HAP-1 (cell line): ENCODE measurements around the gene DNAI1.

Experiments used
- DNase-seq, 2 experiments: peaks; one replicate each; pipeline ENCODE4 v3.0.0-alpha.2; 2016 to 2020; ENCODE audit warnings: low spot score in 2 of 2
- H3K27me3 ChIP-seq: fragments of 250-450 bp; sonication (Bioruptor Pico); 2 replicates; pipeline ENCODE4 v1.5.1; 2020; ENCODE audit warnings: low read depth, mild to moderate bottlenecking, moderate library complexity
- H3K36me3 ChIP-seq: fragments of 250-450 bp; sonication (Bioruptor Pico); replicated peaks from 2 replicates; pipeline ENCODE4 v1.5.1; 2020; ENCODE audit warnings: mild to moderate bottlenecking
- H3K4me1 ChIP-seq: fragments of 250-450 bp; sonication (Bioruptor Pico); 2 replicates; pipeline ENCODE4 v1.5.1; 2020; ENCODE audit warnings: mild to moderate bottlenecking
- H3K4me3 ChIP-seq: fragments of 250-450 bp; sonication (Bioruptor Pico); 2 replicates; pipeline ENCODE4 v1.5.1; 2020; ENCODE audit warnings: mild to moderate bottlenecking, moderate library complexity
- H3K9me3 ChIP-seq: fragments of 250-450 bp; sonication (Bioruptor Pico); 2 replicates; pipeline ENCODE4 v1.5.1; 2020; ENCODE audit warnings: mild to moderate bottlenecking, moderate library complexity
- in situ Hi-C: fragments of 300-500 bp; cut with MboI; formaldehyde crosslinking; loops from 3 replicates; pipeline ENCODE4 v1.14.3; 2020; ENCODE audit warnings: low sequenced_read_pairs, inconsistent platforms, mixed read lengths

Gene DNAI1

DNA sequence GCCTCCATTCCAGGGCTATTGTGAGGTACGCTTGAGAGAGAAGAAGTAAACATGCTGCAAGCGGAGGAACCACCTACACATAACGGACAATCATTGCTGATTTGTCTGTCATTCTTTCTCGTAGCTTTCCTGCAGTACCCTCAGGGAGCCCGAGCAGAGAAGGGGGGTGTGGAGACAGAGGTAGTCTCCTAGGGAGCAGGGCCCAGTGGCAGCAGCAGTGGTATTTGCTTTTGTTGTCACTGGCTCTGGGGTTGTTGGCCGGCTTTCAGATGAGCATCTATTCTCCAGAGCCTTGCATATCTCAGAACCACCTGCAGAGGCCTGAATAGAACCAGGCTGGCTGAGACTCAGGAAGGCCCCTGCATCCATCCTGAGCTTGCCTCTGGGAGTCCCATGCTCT, 44.3 kb downstream of the DNAI1 start:
- H3K4me3 ChIP-seq: no peak overlapping the region
- no peaks in the 10 kb centered on the region for H3K4me1 ChIP-seq
- H3K36me3 ChIP-seq: no peaks in the 10 kb centered on the region
- H3K27me3 ChIP-seq: no peaks in the 10 kb centered on the region
- in situ Hi-C loops: no loop called here
- H3K9me3 ChIP-seq: no peaks in the 10 kb centered on the region; the same call in 1 of the 2 replicates
- DNase-seq: no peak

DNA sequence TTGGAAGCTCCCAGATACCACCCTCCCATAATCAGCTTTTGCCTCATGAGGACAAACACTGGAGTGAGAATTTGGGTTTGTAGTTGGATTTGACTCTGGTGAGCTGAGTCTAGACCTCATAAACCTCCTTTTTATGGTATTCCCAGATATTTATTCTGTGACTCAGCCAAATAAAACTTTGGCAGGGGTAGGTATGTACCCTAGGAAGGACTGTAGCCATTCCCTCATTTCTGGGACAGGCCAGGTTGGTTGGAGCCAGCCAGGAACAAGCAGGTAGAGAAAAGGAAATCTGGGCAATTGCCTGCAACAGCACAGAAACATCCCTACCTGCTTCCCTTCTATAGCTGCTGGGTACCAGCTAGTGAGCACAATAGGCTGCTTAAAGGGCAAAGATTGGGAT, 44.8 kb downstream of the DNAI1 start:
- H3K36me3 ChIP-seq: no peaks in the 10 kb centered on the region
- H3K4me1 ChIP-seq: no peaks in the 10 kb centered on the region
- H3K4me3 ChIP-seq: no peak overlapping the region
- DNase-seq: no peak
- H3K27me3 ChIP-seq: no peaks in the 10 kb centered on the region
- in situ Hi-C loops: no loop called here
- no peaks in the 10 kb centered on the region; the same call in 1 of the 2 replicates for H3K9me3 ChIP-seq

- DNase-seq: no peak
- no peaks in the 10 kb centered on the region for H3K4me1 ChIP-seq
- in situ Hi-C loops: no loop called here
- H3K36me3 ChIP-seq: no peaks in the 10 kb centered on the region
- no peaks in the 10 kb centered on the region for H3K27me3 ChIP-seq
- H3K4me3 ChIP-seq: no peak overlapping the region
- no peaks in the 10 kb centered on the region; the same call in 1 of the 2 replicates for H3K9me3 ChIP-seq
These were observed 46.9 kb downstream of the DNAI1 start for GRCh38 chr9:34505370-34506120.

DNA sequence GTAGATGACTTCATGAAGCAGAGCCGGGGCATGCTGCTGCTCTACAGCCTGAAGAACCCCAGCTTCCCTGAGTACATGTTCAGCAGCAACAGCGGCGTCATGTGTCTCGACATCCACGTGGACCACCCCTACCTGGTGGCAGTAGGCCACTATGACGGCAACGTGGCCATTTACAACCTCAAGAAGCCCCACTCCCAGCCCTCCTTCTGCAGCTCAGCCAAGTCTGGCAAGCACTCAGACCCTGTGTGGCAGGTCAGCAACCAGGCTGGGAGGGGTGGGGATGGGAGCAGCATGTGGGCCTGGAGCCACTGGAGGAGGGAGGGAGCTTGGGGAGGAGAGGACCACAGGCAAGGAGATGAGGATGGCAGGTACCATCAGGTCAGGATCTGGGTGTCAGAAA, 48.0 kb downstream of the DNAI1 start:
- DNase-seq: peak in 1 of 2 experiments; percentile 1
- in situ Hi-C loops: no loop called here
- H3K9me3 ChIP-seq: no peaks in the 10 kb centered on the region; the same call in 1 of the 2 replicates
- no peaks in the 10 kb centered on the region for H3K36me3 ChIP-seq
- no peaks in the 10 kb centered on the region for H3K4me1 ChIP-seq
- no peak overlapping the region for H3K4me3 ChIP-seq
- no peaks in the 10 kb centered on the region for H3K27me3 ChIP-seq

DNA sequence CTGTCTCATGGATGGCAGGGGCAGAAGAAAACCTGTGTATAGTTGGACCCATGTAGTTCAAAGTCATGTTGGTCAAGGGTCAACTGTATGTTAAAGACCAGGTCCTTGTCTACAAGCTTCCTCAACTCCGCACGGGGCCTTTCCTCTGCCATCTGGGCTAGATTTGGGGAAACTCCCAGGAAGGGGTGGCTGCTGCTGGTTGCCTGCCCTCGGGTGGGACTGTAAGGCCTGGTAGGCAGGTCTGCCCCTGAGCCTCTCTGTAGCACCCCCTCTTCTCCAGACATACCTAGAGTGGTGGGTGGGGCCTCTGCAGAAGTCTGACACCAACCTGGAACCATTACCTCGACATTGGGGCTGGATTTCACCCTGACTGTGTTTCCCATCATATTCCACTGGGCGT, 49.0 kb downstream of the DNAI1 start:
- no peaks in the 10 kb centered on the region for H3K36me3 ChIP-seq
- no peaks in the 10 kb centered on the region; the same call in 1 of the 2 replicates for H3K9me3 ChIP-seq
- no peak for DNase-seq
- H3K4me3 ChIP-seq: no peak overlapping the region
- in situ Hi-C loops: no loop called here
- no peaks in the 10 kb centered on the region for H3K27me3 ChIP-seq
- no peaks in the 10 kb centered on the region for H3K4me1 ChIP-seq

- Histone ChIP-seq H3K4me1 (peaks cover 2% of the 10 kb centered on the region), H3K36me3 (no peaks in the 10 kb centered on the region), H3K9me3 (no peaks in the 10 kb centered on the region; the same call in 1 of the 2 replicates), H3K27me3 (no peaks in the 10 kb centered on the region), H3K4me3 (no peak overlapping the region)
- in situ Hi-C loops: no loop called here
- peak in 1 of 2 experiments; percentile 1 for DNase-seq
These were observed 49.4 kb downstream of the DNAI1 start for GRCh38 chr9:34507966-34508365.

- Histone ChIP-seq H3K36me3 (no peaks in the 10 kb centered on the region), H3K27me3 (no peaks in the 10 kb centered on the region), H3K4me3 (no peak overlapping the region), H3K4me1 (peaks cover 7% of the 10 kb centered on the region), H3K9me3 (no peaks in the 10 kb centered on the region; the same call in 1 of the 2 replicates)
- DNase-seq: peak in 1 of 2 experiments; percentile 2
- in situ Hi-C loops: no loop called here
These were observed 49.9 kb downstream of the DNAI1 start for GRCh38 chr9:34508463-34508862.

GRCh38 chr9:34508951-34509350, 50.3 kb downstream of the DNAI1 start:
- Histone ChIP-seq H3K36me3 (no peaks in the 10 kb centered on the region), H3K27me3 (no peaks in the 10 kb centered on the region), H3K9me3 (no peaks in the 10 kb centered on the region; the same call in 1 of the 2 replicates), H3K4me1 (peaks cover 11% of the 10 kb centered on the region), H3K4me3 (no peak overlapping the region)
- in situ Hi-C loops: no loop called here
- DNase-seq: no peak

DNA sequence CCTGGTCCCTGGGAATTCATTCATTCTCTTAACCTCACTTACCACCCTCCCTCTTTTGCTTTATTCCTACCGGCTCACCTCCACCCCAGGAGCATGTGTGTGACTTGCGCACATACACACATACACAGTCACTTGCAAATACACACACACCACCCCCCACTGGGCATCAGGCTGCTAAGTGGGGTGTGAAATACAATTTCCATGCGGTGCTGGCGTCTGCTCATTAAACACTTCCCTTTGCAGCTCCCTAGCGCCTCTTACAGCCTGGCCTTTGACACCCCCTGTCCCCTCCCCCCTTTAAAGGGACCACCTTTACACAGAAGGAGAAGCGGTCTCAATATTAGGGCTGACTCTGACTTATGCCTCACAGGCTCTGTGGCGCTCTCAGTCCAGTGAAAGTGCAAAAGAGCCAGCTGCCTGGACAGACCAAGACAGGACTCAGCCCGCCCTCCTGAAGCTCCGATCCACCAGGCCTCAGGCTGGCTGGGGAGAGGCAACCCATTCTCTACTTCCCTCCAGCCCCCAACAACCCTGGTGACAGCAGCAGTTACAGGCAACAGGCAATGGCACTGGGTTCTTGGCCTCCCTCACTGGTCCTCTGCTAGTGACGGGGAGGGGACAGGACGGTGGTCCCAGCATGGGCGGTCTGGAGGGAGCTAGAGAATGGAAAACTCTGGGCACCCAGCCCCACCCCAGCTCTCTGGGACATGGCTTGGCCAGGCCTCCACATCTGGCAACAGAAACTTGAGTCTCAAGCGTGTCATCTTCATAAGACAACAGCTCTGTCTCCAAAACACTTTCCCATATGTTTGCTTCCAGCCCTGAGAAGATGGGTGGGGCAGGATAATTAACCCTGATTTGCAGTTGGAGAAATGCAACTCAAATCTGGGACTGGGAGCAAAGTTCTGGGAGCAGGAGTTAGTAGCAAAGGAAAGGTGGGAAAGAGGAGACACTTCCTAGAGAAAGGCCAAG, 52.2 kb downstream of the DNAI1 start:
- no peaks in the 10 kb centered on the region for H3K9me3 ChIP-seq
- DNase-seq: no peak
- H3K36me3 ChIP-seq: no peaks in the 10 kb centered on the region

DNA sequence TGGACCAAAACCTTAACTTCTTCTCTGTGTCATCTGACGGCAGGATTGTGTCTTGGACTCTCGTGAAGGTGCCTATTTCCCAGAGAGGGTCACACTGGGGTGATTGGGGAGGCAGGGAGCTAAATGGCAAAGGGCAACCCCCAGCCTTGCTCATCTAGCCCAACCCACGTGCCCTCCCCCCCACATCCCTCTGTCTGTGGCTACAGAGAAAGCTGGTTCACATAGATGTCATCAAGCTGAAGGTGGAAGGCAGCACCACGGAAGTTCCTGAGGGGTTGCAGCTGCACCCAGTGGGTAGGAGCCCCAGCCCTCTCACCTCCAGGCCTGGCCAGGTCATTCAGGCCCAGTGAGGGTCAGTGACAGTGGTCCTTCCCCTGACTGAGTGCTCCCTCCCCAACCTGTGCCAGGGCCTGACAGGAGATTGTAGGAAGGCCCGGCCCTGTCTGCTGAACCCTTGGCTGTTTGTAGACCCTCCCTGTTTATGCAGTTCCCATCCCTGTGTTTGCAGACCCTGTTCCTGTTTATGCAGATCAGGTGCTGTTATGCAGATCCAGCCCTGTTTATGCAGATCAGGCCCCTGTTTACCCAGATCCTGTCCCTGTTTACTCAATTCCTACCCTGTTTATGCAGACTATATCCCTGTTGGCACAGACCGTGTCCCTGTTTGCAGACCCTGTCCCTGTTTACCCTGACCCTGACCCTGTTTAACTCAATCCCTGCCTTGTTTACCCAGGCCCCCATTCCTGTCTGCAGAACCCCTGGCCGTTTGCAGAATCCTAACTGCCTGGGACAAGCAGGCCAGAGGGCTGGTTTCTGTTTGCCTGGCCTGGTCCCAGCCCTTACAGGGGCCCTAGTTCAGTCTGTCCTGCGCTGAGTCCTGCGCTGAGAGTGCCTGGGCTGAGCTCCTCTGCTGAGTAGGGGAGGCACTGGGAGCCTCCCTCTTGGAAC, 53.8 kb downstream of the DNAI1 start:
- H3K4me3 ChIP-seq: no peak overlapping the region
- H3K27me3 ChIP-seq: no peaks in the 10 kb centered on the region
- no peaks in the 10 kb centered on the region for H3K36me3 ChIP-seq
- no peaks in the 10 kb centered on the region for H3K9me3 ChIP-seq
- in situ Hi-C loops: no loop called here
- H3K4me1 ChIP-seq: peaks cover 11% of the 10 kb centered on the region
- no peak for DNase-seq

More for the DNA sequence above, 52.2 kb downstream of the DNAI1 start:
- in situ Hi-C loops: no loop called here
- Histone ChIP-seq H3K27me3 (no peaks in the 10 kb centered on the region), H3K4me3 (no peak overlapping the region), H3K4me1 (peaks cover 11% of the 10 kb centered on the region)

DNA sequence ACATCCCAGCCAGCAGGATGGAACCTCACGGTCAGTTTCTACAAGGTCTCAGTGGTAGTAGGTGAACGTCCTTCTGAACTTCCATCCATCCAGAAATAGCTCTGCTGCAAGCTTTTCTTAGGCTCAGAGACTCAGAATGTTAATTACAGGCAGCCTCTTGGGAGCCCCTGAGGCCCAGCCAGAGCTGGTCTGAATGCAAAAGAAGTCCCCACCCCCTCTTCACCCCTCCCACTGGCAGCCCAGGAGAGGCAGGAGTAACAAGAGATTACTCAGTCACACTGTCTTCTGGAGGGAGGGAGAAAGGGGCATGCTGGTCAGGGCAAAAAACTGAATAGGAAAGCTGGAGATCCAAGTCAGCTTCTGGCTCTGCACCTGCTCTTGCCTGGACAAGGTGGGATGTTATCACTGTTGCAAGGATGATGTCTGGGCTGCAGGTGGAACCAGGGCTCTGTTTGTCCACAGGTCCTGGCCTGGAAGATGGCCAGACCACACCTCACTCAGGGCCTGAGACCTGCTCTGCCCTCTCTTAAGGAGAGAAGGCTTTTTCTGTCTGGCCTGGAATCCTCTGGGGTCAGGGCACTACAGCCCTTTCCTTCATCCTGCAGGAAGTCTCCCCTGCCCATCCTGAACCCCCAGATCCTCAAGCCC, 55.1 kb downstream of the DNAI1 start:
- in situ Hi-C loops: no loop called here
- Histone ChIP-seq H3K4me3 (no peak overlapping the region), H3K9me3 (no peaks in the 10 kb centered on the region), H3K4me1 (peaks cover 11% of the 10 kb centered on the region), H3K36me3 (no peaks in the 10 kb centered on the region), H3K27me3 (no peaks in the 10 kb centered on the region)
- DNase-seq: peak; percentile 84 to 91

DNA sequence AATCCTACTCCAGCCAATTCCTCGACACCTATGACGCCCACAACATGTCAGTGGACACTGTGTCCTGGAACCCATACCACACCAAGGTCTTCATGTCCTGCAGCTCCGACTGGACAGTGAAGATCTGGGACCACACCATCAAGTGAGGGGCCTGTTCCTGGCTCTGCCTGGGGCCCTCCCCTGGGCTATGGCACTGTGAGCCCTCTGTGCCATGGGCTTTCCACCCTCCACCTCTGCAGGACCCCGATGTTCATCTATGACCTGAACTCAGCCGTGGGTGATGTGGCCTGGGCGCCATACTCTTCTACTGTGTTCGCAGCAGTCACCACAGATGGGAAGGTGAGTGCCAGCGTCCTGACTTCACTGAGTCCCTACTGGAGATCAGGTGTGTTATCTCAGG, 55.8 kb downstream of the DNAI1 start:
- Histone ChIP-seq H3K36me3 (no peaks in the 10 kb centered on the region), H3K4me1 (peaks cover 11% of the 10 kb centered on the region), H3K9me3 (no peaks in the 10 kb centered on the region), H3K27me3 (no peaks in the 10 kb centered on the region), H3K4me3 (no peak overlapping the region)
- DNase-seq: no peak
- in situ Hi-C loops: no loop called here

DNA sequence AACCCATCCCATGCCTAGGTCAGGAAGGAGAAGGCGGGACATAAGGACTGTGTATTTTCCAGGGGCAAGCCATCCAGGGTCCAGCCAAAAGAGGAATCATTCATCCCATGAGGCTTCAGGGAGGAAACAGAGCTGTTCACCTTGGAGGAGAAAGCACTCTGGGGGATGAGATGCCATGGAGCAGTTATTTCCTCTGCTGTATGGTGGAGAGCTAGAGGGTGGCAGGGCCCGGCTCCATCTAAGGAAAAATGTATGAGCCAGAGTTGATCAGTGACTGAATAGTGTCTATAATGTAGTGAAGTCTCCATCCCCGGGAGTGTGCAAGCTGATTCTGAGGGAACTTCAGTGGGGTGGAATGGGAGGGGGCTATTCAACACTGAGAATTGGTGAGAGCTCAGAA, 56.2 kb downstream of the DNAI1 start:
- H3K4me3 ChIP-seq: no peak overlapping the region
- H3K4me1 ChIP-seq: peaks cover 11% of the 10 kb centered on the region
- no peaks in the 10 kb centered on the region for H3K9me3 ChIP-seq
- in situ Hi-C loops: no loop called here
- no peak for DNase-seq
- no peaks in the 10 kb centered on the region for H3K27me3 ChIP-seq
- no peaks in the 10 kb centered on the region for H3K36me3 ChIP-seq
